IPS DF 4.7 (cell line): ENCODE measurements around the gene ACBD6.

ENCODE experiments used
- DNase-seq: peaks from one replicate; pipeline ENCODE4 v3.0.0-alpha.2; 2013; ENCODE audit warnings: low spot score; ENCODE audit errors: extremely low read depth

Gene ACBD6

GRCh38 chr1:180299479-180300221 lies 202.7 kb downstream of the ACBD6 start:
- no peak for DNase-seq

DNA sequence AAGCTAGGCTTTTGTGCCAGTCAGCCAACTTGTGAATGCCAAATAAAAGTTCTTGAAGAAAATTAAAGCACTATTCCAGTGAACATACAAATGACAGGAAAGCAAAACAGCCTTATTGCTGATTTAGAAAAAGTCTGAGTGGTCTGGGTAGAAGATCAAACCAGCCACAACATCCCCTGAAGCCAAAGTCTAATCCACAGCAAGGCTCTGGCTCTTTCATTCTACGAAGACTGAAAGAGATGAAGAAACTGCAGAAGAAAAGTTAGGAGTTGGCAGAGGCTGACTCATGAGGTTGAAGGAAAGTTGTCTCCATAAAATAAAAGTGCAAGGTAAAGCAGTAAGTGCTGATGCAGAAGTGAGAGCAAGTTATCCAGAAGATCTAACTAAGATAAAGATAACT lies 206.4 kb downstream of the ACBD6 start:
- DNase-seq = no peak

DNA sequence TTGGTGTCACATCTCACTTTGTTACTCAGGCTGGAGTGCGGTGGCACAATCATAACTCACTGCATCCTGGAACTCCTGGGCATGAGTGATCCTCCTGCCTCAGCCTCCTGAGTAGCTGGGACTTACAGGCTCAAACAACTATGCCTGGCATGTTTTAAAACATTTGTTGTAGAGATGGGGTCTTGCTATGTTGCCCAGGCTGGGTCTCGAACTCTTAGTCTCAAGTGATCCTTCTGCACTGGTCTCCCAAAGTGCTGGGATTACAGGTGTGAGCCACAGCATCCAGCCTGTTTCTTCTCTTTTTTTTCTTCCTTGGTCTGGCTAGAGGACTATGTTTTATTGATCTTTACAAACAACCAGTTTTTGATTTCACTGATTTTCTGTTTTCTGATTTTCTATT lies 207.7 kb downstream of the ACBD6 start:
- no peak for DNase-seq

GRCh38 chr1:180291004-180291403 lies 211.4 kb downstream of the ACBD6 start:
- DNase-seq = no peak

GRCh38 chr1:180290265-180291001 lies 211.9 kb downstream of the ACBD6 start:
- no peak for DNase-seq

GRCh38 chr1:180288940-180289339 lies 213.4 kb downstream of the ACBD6 start:
- no peak for DNase-seq

DNA sequence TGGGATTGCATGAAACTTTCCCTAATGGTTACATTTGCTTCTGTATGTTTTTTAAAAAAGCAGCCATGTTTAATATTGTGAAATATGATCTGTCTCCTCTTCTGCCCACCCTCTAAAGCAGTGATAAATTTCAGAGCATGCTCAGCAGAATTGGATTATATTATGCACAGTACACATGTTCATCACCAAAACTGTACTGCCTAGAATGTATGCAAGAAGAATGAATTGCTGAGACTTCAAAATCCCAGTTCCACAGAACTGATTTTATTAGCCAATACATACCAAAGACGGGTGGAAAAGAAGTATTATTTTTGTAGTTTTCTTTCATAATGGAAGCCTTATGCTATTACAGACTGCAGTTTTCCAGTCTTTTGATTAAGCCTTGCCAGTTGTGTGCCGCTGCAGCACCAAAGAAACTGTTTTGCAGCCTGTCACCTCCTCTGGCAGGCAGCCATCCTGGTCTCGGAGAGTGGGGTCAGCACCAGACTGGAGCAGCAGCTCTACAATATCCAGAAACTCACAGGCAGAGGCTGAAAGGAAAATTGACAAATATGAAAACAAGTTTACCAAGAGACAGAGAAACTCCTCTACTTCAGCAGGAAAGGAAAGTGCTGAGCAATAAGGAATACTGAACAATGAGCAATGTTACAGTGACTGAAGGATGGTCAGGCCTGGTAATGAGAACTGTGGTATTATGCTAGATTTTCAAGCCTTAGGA lies 214.2 kb downstream of the ACBD6 start:
- no peak for DNase-seq

DNA sequence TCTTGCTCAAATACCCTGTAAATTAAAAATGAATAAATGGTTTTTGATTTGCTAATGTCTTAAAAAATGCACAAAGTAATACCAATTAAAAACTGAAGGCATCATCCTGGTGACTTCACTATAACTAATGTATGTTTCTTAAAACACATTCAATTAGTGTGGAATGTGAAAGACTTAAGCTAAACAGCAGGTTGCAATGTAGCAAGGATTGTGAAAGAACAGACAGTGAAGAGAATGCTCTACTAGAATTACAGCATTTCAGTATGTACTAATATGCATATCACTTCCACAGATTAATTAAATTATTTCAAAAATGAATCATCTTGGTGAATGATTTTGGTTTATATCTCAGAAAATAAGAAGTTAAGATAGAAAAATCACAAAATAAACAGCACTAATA lies 216.0 kb downstream of the ACBD6 start:
- DNase-seq = no peak

- no peak for DNase-seq
Measured at GRCh38 chr1:180283098-180283497, 219.3 kb downstream of the ACBD6 start.

GRCh38 chr1:180282401-180283044 lies 219.9 kb downstream of the ACBD6 start:
- no peak for DNase-seq

GRCh38 chr1:180281490-180281889 lies 220.9 kb downstream of the ACBD6 start:
- DNase-seq = no peak

GRCh38 chr1:180280617-180281016 lies 221.8 kb downstream of the ACBD6 start:
- no peak for DNase-seq

DNA sequence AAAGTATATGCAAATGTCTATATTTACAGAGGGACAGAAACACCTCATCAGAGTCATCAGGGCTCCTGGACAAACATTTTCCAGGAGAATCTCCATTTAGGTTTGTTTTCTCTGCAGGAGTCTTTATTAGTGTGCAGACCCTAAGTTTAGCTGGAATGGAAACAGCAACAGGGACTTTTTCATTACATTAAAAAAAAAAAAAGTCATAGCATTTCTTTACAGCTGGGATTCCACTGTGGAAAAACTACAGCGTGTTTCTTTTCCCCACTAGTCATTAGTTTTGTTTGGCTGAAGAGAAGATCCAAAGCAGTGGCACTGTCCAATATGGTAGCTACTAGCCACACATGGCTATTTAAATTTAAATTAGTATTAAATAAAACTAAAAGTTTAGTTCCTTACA lies 222.7 kb downstream of the ACBD6 start:
- no peak for DNase-seq

DNA sequence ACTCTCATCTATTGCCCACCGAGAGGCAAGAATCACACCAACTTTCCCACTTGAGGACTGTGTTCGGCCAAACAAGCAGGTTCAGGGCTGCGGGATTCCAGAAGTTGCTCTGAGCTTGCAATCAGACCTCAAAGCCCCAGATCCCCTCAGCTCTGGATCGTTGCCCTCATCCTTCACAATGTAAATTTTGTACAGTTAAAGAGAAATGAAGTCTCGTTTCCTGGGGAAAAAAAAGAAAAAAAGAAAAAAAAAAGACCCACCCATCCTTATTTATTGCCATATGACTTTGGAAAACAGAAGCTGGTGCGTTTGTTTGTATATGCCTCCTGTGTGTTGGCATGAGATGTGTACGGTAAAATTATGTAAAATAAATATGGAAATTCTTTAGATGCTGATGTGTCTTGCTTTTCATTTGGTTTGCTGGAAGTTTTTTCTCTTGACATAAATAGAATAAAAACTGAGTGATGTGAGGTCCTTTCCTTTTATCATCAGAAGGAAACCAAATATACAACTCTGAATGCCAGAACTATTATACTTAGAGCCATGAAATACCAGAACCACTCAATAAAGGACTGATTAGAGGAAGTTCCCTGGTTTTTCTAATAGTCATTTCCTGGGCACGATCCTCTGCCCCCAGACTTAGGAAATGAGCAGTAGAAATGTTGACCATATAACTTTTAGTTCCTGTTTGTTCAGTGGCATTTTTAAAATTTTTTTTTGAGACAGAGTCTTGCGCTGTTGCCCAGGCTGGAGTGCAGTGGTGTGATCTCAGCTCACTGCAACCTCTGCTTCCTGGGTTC lies 223.6 kb downstream of the ACBD6 start:
- DNase-seq = no peak

DNA sequence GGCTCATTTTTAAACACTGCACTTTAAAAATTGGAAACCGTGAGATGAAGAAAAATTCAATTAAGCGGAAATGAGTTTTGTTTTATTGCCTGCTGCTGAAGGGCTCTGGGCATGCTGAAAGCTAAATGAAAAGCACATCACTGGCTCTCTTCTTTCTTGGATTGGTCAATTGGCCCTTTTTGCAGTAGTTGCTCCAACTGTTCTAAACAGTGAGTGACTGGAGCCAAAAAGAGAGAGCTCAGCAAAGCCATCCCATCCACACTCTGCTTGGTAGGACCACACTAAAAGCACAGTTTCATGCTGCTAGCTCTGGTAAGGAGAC lies 224.2 kb downstream of the ACBD6 start:
- no peak for DNase-seq

GRCh38 chr1:180277476-180278193 lies 224.7 kb downstream of the ACBD6 start:
- DNase-seq = no peak

DNA sequence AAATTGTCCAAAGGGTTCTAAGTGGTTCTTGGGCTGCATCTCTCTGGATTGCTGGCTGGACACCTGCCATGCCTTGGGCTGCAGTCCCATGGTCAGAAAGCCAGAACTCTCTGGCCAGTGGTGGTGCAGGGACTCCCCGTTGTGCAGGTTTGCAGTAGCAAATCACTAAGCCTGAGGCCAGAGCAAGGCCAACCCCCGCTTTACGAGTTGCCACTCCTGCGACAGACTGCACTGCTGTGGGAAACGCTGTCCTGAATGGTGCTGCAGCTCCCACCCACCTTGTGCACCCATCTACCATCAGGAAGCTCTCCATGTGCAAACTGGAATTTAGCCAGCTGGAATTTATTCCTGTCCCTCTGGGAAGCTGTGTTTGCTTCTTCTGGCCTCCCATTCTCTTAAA lies 226.7 kb downstream of the ACBD6 start:
- no peak for DNase-seq

GRCh38 chr1:180274221-180274620 lies 228.2 kb downstream of the ACBD6 start:
- DNase-seq = no peak

DNA sequence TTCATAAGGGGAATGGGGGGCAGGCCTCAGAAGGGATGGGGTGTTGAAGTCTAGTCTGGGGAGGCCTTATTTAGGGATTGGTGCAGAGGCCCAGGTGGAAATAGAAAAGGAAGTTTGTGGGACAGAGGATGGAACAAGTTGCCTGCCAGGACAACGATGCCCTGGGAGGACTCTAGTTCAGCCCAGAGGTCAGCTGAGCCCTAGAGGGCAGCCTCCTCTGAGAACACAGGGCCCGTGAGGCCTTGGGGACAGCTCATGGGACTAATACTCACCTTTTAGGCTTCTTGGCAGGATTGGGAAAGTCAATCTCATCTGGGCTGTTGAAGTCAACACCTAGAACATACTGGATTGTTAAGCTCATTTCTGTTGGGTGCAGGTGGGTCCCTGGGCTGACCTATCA lies 229.3 kb downstream of the ACBD6 start:
- DNase-seq = no peak

GRCh38 chr1:180272395-180272794 lies 230.0 kb downstream of the ACBD6 start:
- DNase-seq = no peak
